Activated naive CD4-positive, alpha-beta T cell treated with anti-CD3 and anti-CD28 coated beads, Interleukin-2, amount 50 U/mL, for 72 hours (primary cell): ENCODE data around the gene KLHL29. TPM values are rescaled to one million over a fixed set of nuclear protein-coding genes. Genes with fewer than 3 reads are reported as not detected.

Experiments
- ATAC-seq, 2 donors: fragments of 150-1000 bp; cut with Tn5 transposase; 2 replicates each; pipeline ENCODE4 v1.10.0; 2021; ENCODE audit warnings: mild to moderate bottlenecking in 2 of 2, moderate library complexity in 2 of 2
- DNase-seq, 2 donors: peaks; one replicate each; pipeline ENCODE4 v3.0.0; 2021 to 2022; ENCODE audit warnings: low spot score in 2 of 2
- H3K27ac Mint-ChIP-seq, 2 donors: one replicate each; pipeline ENCODE4 v1.8.0; 2022; ENCODE audit warnings: mild to moderate bottlenecking in 2 of 2, mixed read lengths in 2 of 2
- H3K36me3 Mint-ChIP-seq, 2 donors: one replicate each; pipeline ENCODE4 v1.8.0; 2022; ENCODE audit warnings: mixed read lengths in 2 of 2
- H3K9me3 Mint-ChIP-seq, 2 donors: one replicate each; pipeline ENCODE4 v1.8.0; 2022; ENCODE audit warnings: mixed read lengths in 2 of 2
- total RNA-seq, 2 donors: library from RNA; stranded (reverse); gene quantifications; one replicate each; pipeline ENCODE4 v1.2.3, GENCODE V29; 2022

Gene KLHL29
- total RNA-seq, 2 donors from 2014 or later, result 1.2 to 4.7 TPM

DNA sequence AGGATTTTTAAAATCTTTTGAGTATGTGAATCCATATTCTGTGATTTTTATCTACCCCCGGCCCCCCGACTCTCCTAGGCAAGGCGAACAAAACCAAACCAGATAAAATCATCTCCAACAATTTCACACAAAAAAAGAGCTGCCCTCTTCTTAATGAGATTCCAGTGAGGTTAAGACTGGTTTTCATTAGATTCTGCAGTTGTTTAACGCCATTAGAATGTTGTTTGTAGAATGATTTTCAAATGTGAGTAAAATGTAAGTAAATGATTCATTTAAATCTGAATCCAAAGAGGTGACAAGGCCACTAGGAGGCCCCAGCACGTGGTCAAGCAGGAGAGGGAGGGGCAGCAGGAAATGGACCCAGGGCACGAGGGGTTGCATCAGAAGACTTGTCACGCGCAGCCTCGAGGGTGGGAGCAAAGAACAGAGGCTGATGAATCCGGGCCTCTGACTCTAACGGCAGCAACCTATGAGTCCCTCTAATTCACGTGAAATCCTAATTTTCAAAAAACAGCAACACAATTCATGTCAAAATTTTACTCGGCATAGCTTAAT, 24.3 kb upstream of the KLHL29 start:
- no peak overlapping the region for H3K27ac Mint-ChIP-seq
- no peak for DNase-seq
- no peak for ATAC-seq
- H3K9me3 Mint-ChIP-seq, result no peaks in the 10 kb centered on the region
- no peaks in the 10 kb centered on the region for H3K36me3 Mint-ChIP-seq

DNA sequence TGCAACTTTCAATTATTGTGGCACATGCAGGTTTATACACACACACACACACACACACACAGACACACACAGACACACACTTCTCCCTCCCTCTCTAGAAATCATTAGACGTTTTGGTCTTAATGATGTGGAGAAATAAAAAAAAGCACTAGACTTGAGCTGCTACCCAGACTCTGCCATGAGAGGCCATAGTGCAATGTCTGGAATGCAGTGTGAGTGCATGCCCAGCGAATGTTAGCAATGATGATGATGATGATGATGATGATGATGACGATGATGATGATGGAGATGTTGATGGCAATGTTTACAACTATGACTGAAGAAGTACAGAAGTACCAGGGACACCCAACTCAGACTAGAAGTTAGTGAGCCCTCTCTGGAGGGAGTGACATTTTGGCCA, 23.8 kb upstream of the KLHL29 start:
- no peak for DNase-seq
- H3K27ac Mint-ChIP-seq, result no peak overlapping the region
- no peaks in the 10 kb centered on the region for H3K9me3 Mint-ChIP-seq
- no peak for ATAC-seq
- H3K36me3 Mint-ChIP-seq, result no peaks in the 10 kb centered on the region

- Mint-ChIP-seq H3K36me3 (no peaks in the 10 kb centered on the region), H3K9me3 (no peaks in the 10 kb centered on the region), H3K27ac (no peak overlapping the region)
- DNase-seq (no peak), ATAC-seq (no peak)
These were observed 21.7 kb upstream of the KLHL29 start for GRCh38 chr2:23363268-23363667.

- ATAC-seq, result no peak
- Mint-ChIP-seq H3K36me3 (no peaks in the 10 kb centered on the region), H3K27ac (no peak overlapping the region), H3K9me3 (no peaks in the 10 kb centered on the region)
- no peak for DNase-seq
These were observed 21.1 kb upstream of the KLHL29 start for GRCh38 chr2:23363831-23364230.

DNA sequence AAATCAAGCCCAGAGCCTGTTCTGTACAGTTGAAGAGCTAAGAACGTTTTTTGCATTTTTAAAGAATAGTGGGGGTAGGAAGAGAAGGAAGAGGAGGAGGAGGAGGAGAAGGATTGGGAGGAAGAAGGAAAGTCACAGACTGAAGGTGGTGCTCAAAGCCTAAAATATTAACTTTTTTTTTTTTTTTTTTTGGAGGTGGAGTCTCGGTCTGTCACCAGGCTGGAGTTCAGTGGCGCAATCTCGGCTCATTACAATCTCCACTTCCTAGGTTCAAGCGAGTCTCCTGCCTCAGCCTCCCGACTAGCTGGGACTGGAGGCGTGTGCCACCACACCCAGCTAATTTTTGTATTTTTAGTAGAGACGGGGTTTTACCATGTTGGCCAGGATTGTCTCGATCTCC, 18.3 kb upstream of the KLHL29 start:
- ATAC-seq (no peak), DNase-seq (no peak)
- Mint-ChIP-seq H3K27ac (no peak overlapping the region), H3K9me3 (no peaks in the 10 kb centered on the region), H3K36me3 (no peaks in the 10 kb centered on the region)

DNA sequence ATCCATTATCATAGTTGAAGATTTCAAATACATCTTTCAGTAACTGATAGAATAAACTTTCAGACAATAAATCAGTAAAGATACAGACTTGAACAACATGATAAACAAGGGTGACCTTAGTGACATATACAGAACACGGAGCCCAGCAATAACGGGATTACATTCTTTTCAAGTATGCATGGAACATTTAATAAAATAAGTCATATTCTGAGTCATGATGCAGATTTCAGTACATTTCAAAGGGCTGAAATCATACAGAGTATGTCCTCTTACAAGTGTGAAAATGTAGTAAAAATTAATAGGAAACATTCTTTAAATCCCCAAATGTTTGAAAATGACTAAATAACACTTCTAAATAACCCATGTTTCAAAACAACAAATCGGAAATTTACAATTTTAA, 17.2 kb upstream of the KLHL29 start:
- Mint-ChIP-seq H3K27ac (no peak overlapping the region), H3K36me3 (no peaks in the 10 kb centered on the region), H3K9me3 (no peaks in the 10 kb centered on the region)
- DNase-seq (no peak), ATAC-seq (no peak)

DNA sequence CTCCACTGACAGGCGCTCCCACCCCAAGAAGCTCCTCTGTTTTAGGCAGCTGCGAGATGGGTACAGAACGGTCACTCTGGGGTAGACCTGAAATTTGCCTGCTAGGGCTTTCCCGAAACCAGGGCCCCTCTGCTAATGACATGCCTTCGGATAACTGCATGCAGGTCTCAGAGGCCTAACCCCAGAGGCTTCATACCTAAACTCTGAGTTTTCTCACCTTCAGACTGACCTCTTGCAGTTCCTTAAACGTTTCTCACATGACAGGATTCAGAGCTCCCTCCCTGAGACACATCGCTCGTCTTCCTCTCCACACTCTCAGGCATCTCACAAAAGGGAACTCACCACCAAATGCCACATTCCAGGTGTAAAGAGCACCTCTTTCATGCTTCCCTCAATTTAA, 11.3 kb upstream of the KLHL29 start:
- Mint-ChIP-seq H3K36me3 (no peaks in the 10 kb centered on the region), H3K9me3 (no peaks in the 10 kb centered on the region), H3K27ac (no peak overlapping the region)
- no peak for DNase-seq
- ATAC-seq, result no peak

DNA sequence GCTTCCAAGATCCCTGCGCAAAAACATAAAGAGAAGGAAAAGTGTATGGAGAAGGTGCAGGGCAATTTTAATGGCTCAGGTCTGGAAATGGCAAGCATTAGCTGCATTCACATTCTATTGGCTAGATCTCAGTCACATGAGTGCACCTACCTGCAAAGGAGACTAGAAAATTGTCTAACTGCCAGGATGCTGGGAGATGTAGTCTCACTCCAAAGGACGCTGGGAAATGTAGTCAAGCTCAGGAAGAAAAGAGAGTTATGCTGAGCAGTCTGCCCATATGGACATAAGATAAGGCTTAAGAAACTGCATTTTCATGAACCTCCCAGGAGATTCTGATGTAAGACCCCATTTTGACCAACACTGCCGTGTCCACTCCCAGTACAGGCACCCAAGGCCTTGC, 9.5 kb upstream of the KLHL29 start:
- Mint-ChIP-seq H3K36me3 (no peaks in the 10 kb centered on the region), H3K27ac (no peak overlapping the region)
- peak in 1 of 2 donors; percentile 84 for ATAC-seq

DNA sequence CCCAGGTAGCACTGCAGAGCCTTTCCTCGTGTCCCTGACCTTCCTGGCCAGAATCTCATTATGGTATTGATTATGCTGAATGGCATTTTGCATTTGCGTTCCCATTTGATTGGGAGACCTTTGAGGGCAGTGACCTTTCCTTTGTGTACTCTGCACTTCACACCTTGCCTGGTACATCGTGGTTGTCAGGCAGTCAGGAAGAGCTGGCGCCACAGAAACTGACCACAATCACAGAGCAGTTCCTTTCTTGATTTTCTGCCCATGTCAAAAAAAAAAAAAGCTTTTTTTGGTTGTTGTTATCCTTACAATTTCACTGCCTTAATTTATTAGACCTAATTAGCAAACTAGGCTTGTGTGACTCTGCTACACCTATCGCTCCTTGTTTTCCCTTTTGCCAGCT, 8.9 kb upstream of the KLHL29 start:
- Mint-ChIP-seq H3K36me3 (no peaks in the 10 kb centered on the region), H3K27ac (no peak overlapping the region), H3K9me3 (no peaks in the 10 kb centered on the region)
- DNase-seq, result no peak
- no peak for ATAC-seq

More for the DNA sequence above, 9.5 kb upstream of the KLHL29 start:
- no peak for DNase-seq
- no peaks in the 10 kb centered on the region for H3K9me3 Mint-ChIP-seq

DNA sequence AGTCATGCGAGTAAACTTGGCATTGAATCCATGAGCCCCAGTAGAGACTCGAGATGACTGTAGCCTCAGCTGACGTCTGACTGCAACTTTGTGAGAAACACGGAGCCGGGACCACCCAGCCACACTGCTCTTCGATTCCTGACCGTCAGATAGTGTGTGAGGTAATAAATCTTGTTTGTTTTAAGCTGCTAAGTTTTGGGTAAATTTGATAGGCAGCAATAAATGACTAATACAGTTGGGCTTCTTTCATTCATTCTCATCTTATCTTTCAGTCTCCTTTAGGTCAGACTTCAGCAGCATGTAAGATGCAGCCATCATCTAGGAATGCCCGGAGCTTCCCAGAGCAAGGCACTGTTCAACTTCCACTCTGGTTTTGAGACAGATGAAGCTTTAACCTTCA, 8.0 kb upstream of the KLHL29 start:
- Mint-ChIP-seq H3K36me3 (no peaks in the 10 kb centered on the region), H3K27ac (no peak overlapping the region), H3K9me3 (no peaks in the 10 kb centered on the region)
- ATAC-seq (no peak), DNase-seq (no peak)

GRCh38 chr2:23377771-23378170, 7.2 kb upstream of the KLHL29 start:
- DNase-seq (no peak), ATAC-seq (no peak)
- H3K9me3 Mint-ChIP-seq, result no peaks in the 10 kb centered on the region
- no peak overlapping the region for H3K27ac Mint-ChIP-seq
- no peaks in the 10 kb centered on the region for H3K36me3 Mint-ChIP-seq

DNA sequence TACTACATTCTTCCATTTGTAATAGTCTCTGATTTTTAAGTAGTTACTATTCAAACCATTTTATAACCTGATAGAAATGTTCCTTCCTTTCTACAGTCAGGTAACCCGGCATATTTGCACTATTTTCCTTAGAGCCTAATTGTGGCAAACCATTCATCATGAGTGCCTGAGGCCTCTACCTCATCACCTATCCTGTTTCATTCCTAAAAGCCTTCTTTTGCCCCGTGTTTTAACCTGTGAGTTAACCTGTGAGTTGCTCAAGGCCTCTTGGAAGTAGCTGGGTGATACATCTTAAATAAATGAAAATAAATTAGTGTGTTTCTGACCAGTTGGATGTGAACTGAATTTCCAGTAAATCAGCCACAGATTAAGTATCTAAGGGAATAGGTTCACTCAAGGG, 6.5 kb upstream of the KLHL29 start:
- H3K27ac Mint-ChIP-seq, result no peak overlapping the region
- no peaks in the 10 kb centered on the region for H3K36me3 Mint-ChIP-seq
- DNase-seq, result no peak
- H3K9me3 Mint-ChIP-seq, result no peaks in the 10 kb centered on the region
- ATAC-seq, result no peak

DNA sequence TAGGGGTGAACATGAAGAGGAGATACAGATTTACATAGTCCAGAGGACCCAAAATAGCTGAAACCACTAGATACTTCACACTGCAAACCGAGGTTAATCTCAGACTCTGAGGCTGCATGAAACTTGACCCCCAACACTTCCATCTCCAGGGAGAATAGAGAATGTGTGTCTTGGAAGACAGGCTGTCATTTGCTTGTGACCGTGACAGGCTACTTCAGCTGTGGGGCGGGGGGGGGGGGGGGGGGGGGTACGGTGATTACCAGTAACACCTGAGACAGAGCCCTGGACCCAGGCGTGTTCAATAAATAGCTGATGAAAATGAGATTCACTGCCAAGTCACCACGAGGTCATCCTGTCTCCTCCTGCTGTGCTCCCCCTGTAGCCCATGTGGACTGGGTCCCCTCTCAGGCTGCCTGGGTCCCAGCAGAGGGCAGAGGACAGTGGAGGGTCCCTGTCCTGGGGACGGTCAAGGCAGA, 5.7 kb upstream of the KLHL29 start:
- Mint-ChIP-seq H3K9me3 (no peaks in the 10 kb centered on the region), H3K27ac (no peak overlapping the region), H3K36me3 (peaks cover 0 to 3% of the 10 kb centered on the region in 2 donors)
- ATAC-seq (no peak), DNase-seq (no peak)

- peak in 1 of 2 donors; percentile 22 for DNase-seq
- Mint-ChIP-seq H3K9me3 (no peaks in the 10 kb centered on the region), H3K27ac (peak overlapping the region; percentile 86 to 87), H3K36me3 (peaks cover 0 to 6% of the 10 kb centered on the region in 2 donors)
- ATAC-seq, result peak; percentile 69 to 73
These were observed 4.4 kb upstream of the KLHL29 start for GRCh38 chr2:23380562-23381065.

- Mint-ChIP-seq H3K9me3 (no peaks in the 10 kb centered on the region), H3K36me3 (peaks cover 0 to 6% of the 10 kb centered on the region in 2 donors), H3K27ac (peak overlapping the region; percentile 86 to 87)
- peak; percentile 46 to 50 for ATAC-seq
- peak in 1 of 2 donors; percentile 32 for DNase-seq
These were observed 3.9 kb upstream of the KLHL29 start for GRCh38 chr2:23381084-23381483.

- Mint-ChIP-seq H3K9me3 (no peaks in the 10 kb centered on the region), H3K27ac (peak overlapping the region in 1 of 2 donors; percentile 7), H3K36me3 (peaks cover 0 to 6% of the 10 kb centered on the region in 2 donors)
- ATAC-seq (no peak), DNase-seq (no peak)
These were observed 3.5 kb upstream of the KLHL29 start for GRCh38 chr2:23381485-23381884.

- Mint-ChIP-seq H3K27ac (no peak overlapping the region), H3K36me3 (peaks cover 0 to 6% of the 10 kb centered on the region in 2 donors), H3K9me3 (no peaks in the 10 kb centered on the region)
- ATAC-seq, result no peak
- no peak for DNase-seq
These were observed 1.9 kb upstream of the KLHL29 start for GRCh38 chr2:23383100-23383499.

GRCh38 chr2:23385351-23385747, 370 bp downstream of the KLHL29 start:
- DNase-seq (peak in 1 of 2 donors; percentile 30), ATAC-seq (peak; percentile 44 to 54)
- no peak overlapping the region for H3K27ac Mint-ChIP-seq
- H3K9me3 Mint-ChIP-seq, result no peaks in the 10 kb centered on the region
- peaks cover 0 to 6% of the 10 kb centered on the region in 2 donors for H3K36me3 Mint-ChIP-seq
